ENCODE results near the gene SERPINH1. TPM values are rescaled to one million over a fixed set of nuclear protein-coding genes. Genes with fewer than 3 reads are reported as not detected.

The SERPINH1 gene
- total RNA-seq, 1 donor from 2014 or later: 191 TPM

GRCh38 chr11:75554258-75555022 is 7.6 kb upstream of the SERPINH1 start:
- H3K9me3 Mint-ChIP-seq: no peaks in the 10 kb centered on the region
- no peaks in the 10 kb centered on the region for H3K27me3 Mint-ChIP-seq (ENCODE audit: low read depth)
- no peaks in the 10 kb centered on the region for H3K36me3 Mint-ChIP-seq (ENCODE audit: low read depth)
- H3K4me3 Mint-ChIP-seq: peak overlapping the region; percentile 39
- H3K4me1 Mint-ChIP-seq: peaks cover 29% of the 10 kb centered on the region
- no peak for TF ChIP-seq CTCF (conservative IDR thresholded peaks at IDR 0.05)
- peak; percentile 61 for DNase-seq (ENCODE audit: low read depth, low spot score)
- H3K27ac Mint-ChIP-seq (ENCODE audit: unreplicated experiment): peak overlapping the region; percentile 95

- Mint-ChIP-seq H3K4me3 (no peak overlapping the region), H3K9me3 (no peaks in the 10 kb centered on the region), H3K4me1 (peaks cover 33% of the 10 kb centered on the region), H3K36me3 (ENCODE audit: low read depth) (no peaks in the 10 kb centered on the region), H3K27me3 (ENCODE audit: low read depth) (no peaks in the 10 kb centered on the region), H3K27ac (ENCODE audit: unreplicated experiment) (peak overlapping the region; percentile 95)
- no peak for DNase-seq (ENCODE audit: low read depth, low spot score)
- TF ChIP-seq CTCF (conservative IDR thresholded peaks at IDR 0.05): no peak
These were observed 6.8 kb upstream of the SERPINH1 start for GRCh38 chr11:75555079-75555811.

- no peak for DNase-seq (ENCODE audit: low read depth, low spot score)
- H3K27ac Mint-ChIP-seq (ENCODE audit: unreplicated experiment): no peak overlapping the region
- H3K36me3 Mint-ChIP-seq (ENCODE audit: low read depth): no peaks in the 10 kb centered on the region
- no peak for TF ChIP-seq CTCF (conservative IDR thresholded peaks at IDR 0.05)
- peaks cover 41% of the 10 kb centered on the region for H3K4me1 Mint-ChIP-seq
- H3K9me3 Mint-ChIP-seq: no peaks in the 10 kb centered on the region
- H3K4me3 Mint-ChIP-seq: no peak overlapping the region
- no peaks in the 10 kb centered on the region for H3K27me3 Mint-ChIP-seq (ENCODE audit: low read depth)
These were observed 5.8 kb upstream of the SERPINH1 start for GRCh38 chr11:75556275-75556674.

- Mint-ChIP-seq H3K36me3 (ENCODE audit: low read depth) (no peaks in the 10 kb centered on the region), H3K9me3 (no peaks in the 10 kb centered on the region), H3K27me3 (ENCODE audit: low read depth) (no peaks in the 10 kb centered on the region), H3K4me1 (peaks cover 53% of the 10 kb centered on the region), H3K4me3 (peak overlapping the region; percentile 33), H3K27ac (ENCODE audit: unreplicated experiment) (peak overlapping the region; percentile 61)
- no peak for DNase-seq (ENCODE audit: low read depth, low spot score)
- TF ChIP-seq CTCF (conservative IDR thresholded peaks at IDR 0.05): no peak
These were observed 4.2 kb upstream of the SERPINH1 start for GRCh38 chr11:75557666-75558494.

All from neural crest cell (in vitro differentiated cells).